ENCODE data around the gene SPON1. TPM values are rescaled to one million over a fixed set of nuclear protein-coding genes. Genes with fewer than 3 reads are reported as not detected.

Gene SPON1
- total and polyA plus RNA-seq, 2 donors (not counting 1 experiment from before 2014, with no cell fraction given) = 0.30 TPM; not detected in 1

- no peak overlapping the region for H3K4me3 ChIP-seq (ENCODE audit: control extremely low read depth in 1 of 5, extremely low read depth in 1 of 5, insufficient read depth in 1 of 5, low read depth in 2 of 5, low read length in 4 of 5)
- ChIA-PET POLR2A (no interaction called here), CTCF (interaction anchor here (1.0 to 7.0 kb wide), 4 partner anchors 11 to 299 kb away, joined by 4 to 113 read pairs (median 6); no protein-coding TSS in a partner anchor)
- intact Hi-C loops (cut with micrococcal nuclease) = no loop called here
- H3K27ac Mint-ChIP-seq = no peak overlapping the region
- H3K9ac ChIP-seq (ENCODE audit: low read length) = no peak overlapping the region
- no peaks in the 10 kb centered on the region for H4K20me1 ChIP-seq (ENCODE audit: control insufficient read depth, insufficient read depth, low read length, poor library complexity, severe bottlenecking)
- DNase-seq = no peak
- 100% methylated on average over 2 of the region's 4 CpGs for WGBS (ENCODE audit: insufficient coverage)
- peaks cover 22% of the 10 kb centered on the region for H3K27me3 Mint-ChIP-seq
- TF ChIP-seq EZH2 (IDR thresholded peaks at IDR 0.05; ENCODE audit: borderline replicate concordance, insufficient read depth, low read depth, low read length, poor library complexity, severe bottlenecking) = no peak
- TF ChIP-seq CTCF (IDR thresholded peaks at IDR 0.05) = no peak
- peaks cover 0 to 23% (median 13%) of the 10 kb centered on the region in 4 experiments for H3K27me3 ChIP-seq (replicated peaks in 1 of 4; ENCODE audit: control extremely low read depth in 1 of 4, control insufficient read depth in 3 of 4, insufficient read depth in 4 of 4, low read length in 3 of 4)
- H3K4me2 ChIP-seq (replicated peaks; ENCODE audit: low read depth, low read length, poor library complexity, severe bottlenecking) = no peak overlapping the region
- H3K4me1 ChIP-seq (ENCODE audit: control insufficient read depth in 2 of 2, insufficient read depth in 2 of 2, low read length in 2 of 2) = no peaks in the 10 kb centered on the region
- no peak overlapping the region for H3K27ac ChIP-seq (ENCODE audit: low read length in 2 of 2)
- no peaks in the 10 kb centered on the region for H3K9me3 Mint-ChIP-seq (ENCODE audit: insufficient read depth)
- no peak overlapping the region for H3K4me3 Mint-ChIP-seq
- ATAC-seq (ENCODE audit: low read depth) = no peak
- no peak overlapping the region for H2AFZ ChIP-seq (ENCODE audit: insufficient read depth, low read depth, low read length, poor library complexity, severe bottlenecking)
- H3K79me2 ChIP-seq (ENCODE audit: control insufficient read depth, insufficient read depth, low read length) = no peaks in the 10 kb centered on the region
- H3K9me3 ChIP-seq (ENCODE audit: control extremely low read depth in 1 of 3, control insufficient read depth in 2 of 3, insufficient read depth in 1 of 3, low read length in 2 of 3) = no peaks in the 10 kb centered on the region
- no peaks in the 10 kb centered on the region for H3K36me3 ChIP-seq (replicated peaks in 1 of 2; ENCODE audit: control extremely low read depth in 1 of 2, control insufficient read depth in 1 of 2, extremely low read depth in 1 of 2, insufficient read depth in 2 of 2, low read length in 1 of 2)
- no peaks in the 10 kb centered on the region for H3K4me1 Mint-ChIP-seq
Measured at GRCh38 chr11:13952668-13953067, 9.9 kb upstream of the SPON1 start.

GRCh38 chr11:13954591-13954990 is 7.9 kb upstream of the SPON1 start:
- POLR2A ChIA-PET = no interaction called here
- Histone ChIP-seq H4K20me1 (ENCODE audit: control insufficient read depth, insufficient read depth, low read length, poor library complexity, severe bottlenecking) (no peaks in the 10 kb centered on the region), H3K9me3 (ENCODE audit: control extremely low read depth in 1 of 3, control insufficient read depth in 2 of 3, insufficient read depth in 1 of 3, low read length in 2 of 3) (no peaks in the 10 kb centered on the region), H3K4me2 (replicated peaks; ENCODE audit: low read depth, low read length, poor library complexity, severe bottlenecking) (no peak overlapping the region), H3K36me3 (replicated peaks in 1 of 2; ENCODE audit: control extremely low read depth in 1 of 2, control insufficient read depth in 1 of 2, extremely low read depth in 1 of 2, insufficient read depth in 2 of 2, low read length in 1 of 2) (no peaks in the 10 kb centered on the region), H3K79me2 (ENCODE audit: control insufficient read depth, insufficient read depth, low read length) (no peaks in the 10 kb centered on the region), H2AFZ (ENCODE audit: insufficient read depth, low read depth, low read length, poor library complexity, severe bottlenecking) (no peak overlapping the region), H3K27ac (ENCODE audit: low read length in 2 of 2) (no peak overlapping the region), H3K4me1 (ENCODE audit: control insufficient read depth in 2 of 2, insufficient read depth in 2 of 2, low read length in 2 of 2) (no peaks in the 10 kb centered on the region), H3K4me3 (ENCODE audit: control extremely low read depth in 1 of 5, extremely low read depth in 1 of 5, insufficient read depth in 1 of 5, low read depth in 2 of 5, low read length in 4 of 5) (no peak overlapping the region), H3K27me3 (replicated peaks in 1 of 4; ENCODE audit: control extremely low read depth in 1 of 4, control insufficient read depth in 3 of 4, insufficient read depth in 4 of 4, low read length in 3 of 4) (peaks cover 0 to 26% (median 17%) of the 10 kb centered on the region in 4 experiments), H3K9ac (ENCODE audit: low read length) (no peak overlapping the region)
- CTCF ChIA-PET = interaction anchor here (1.0 to 7.0 kb wide), 8 partner anchors 8 to 500 kb away, joined by 3 to 113 read pairs (median 4); no protein-coding TSS in a partner anchor
- WGBS (ENCODE audit: insufficient coverage) = 33% methylated on average over 2 of the region's 3 CpGs
- H3K27me3 Mint-ChIP-seq = peaks cover 29% of the 10 kb centered on the region
- no peak overlapping the region for H3K27ac Mint-ChIP-seq
- TF ChIP-seq EZH2 (IDR thresholded peaks at IDR 0.05; ENCODE audit: borderline replicate concordance, insufficient read depth, low read depth, low read length, poor library complexity, severe bottlenecking) = no peak
- TF ChIP-seq CTCF (IDR thresholded peaks at IDR 0.05) = no peak
- no peak overlapping the region for H3K4me3 Mint-ChIP-seq
- intact Hi-C loops (cut with micrococcal nuclease) = no loop called here
- DNase-seq (no peak), ATAC-seq (ENCODE audit: low read depth) (no peak)
- no peaks in the 10 kb centered on the region for H3K9me3 Mint-ChIP-seq (ENCODE audit: insufficient read depth)
- H3K4me1 Mint-ChIP-seq = no peaks in the 10 kb centered on the region

All from B cell (primary cell).